HG03457 (cell line): Measurements from ENCODE around the gene CD48.
A peak's percentile ranks its signal among the peaks of the same experiment; 100 is the strongest.

ENCODE experiments used
- ATAC-seq: cut with Tn5 transposase; IDR thresholded peaks from one replicate; pipeline ENCODE4 v1.9.1; 2021; ENCODE audit warnings: moderate number of reproducible peaks; ENCODE audit not compliant: unreplicated experiment

CD48 gene

GRCh38 chr1:160680399-160680798 is 31.2 kb downstream of the CD48 start:
- no peak for ATAC-seq

GRCh38 chr1:160679893-160680292 is 31.7 kb downstream of the CD48 start:
- no peak for ATAC-seq

- ATAC-seq, result no peak
Measured at GRCh38 chr1:160676869-160677597, 34.6 kb downstream of the CD48 start.

- no peak for ATAC-seq
Measured at GRCh38 chr1:160675641-160676410, 35.8 kb downstream of the CD48 start.

GRCh38 chr1:160674415-160674814 is 37.2 kb downstream of the CD48 start:
- ATAC-seq, result no peak

- ATAC-seq, result no peak
Measured at GRCh38 chr1:160672789-160673695, 38.6 kb downstream of the CD48 start.

- no peak for ATAC-seq
Measured at GRCh38 chr1:160671603-160672517, 39.8 kb downstream of the CD48 start.

GRCh38 chr1:160670701-160671100 is 40.9 kb downstream of the CD48 start:
- ATAC-seq, result no peak

GRCh38 chr1:160669802-160670201 is 41.8 kb downstream of the CD48 start:
- ATAC-seq, result no peak

- no peak for ATAC-seq
Measured at GRCh38 chr1:160669276-160669675, 42.3 kb downstream of the CD48 start.

GRCh38 chr1:160667896-160668295 is 43.7 kb downstream of the CD48 start:
- no peak for ATAC-seq

- no peak for ATAC-seq
Measured at GRCh38 chr1:160666079-160666442, 45.6 kb downstream of the CD48 start.

GRCh38 chr1:160665330-160666078 is 46.1 kb downstream of the CD48 start:
- no peak for ATAC-seq

- peak; percentile 42 for ATAC-seq
Measured at GRCh38 chr1:160664573-160665051, 47.0 kb downstream of the CD48 start.

GRCh38 chr1:160662910-160663309 is 48.7 kb downstream of the CD48 start:
- no peak for ATAC-seq

- no peak for ATAC-seq
Measured at GRCh38 chr1:160659566-160659965, 52.1 kb downstream of the CD48 start.

GRCh38 chr1:160658814-160659193 is 52.8 kb downstream of the CD48 start:
- ATAC-seq, result no peak

GRCh38 chr1:160658162-160658813 is 53.3 kb downstream of the CD48 start:
- ATAC-seq, result no peak

- no peak for ATAC-seq
Measured at GRCh38 chr1:160657250-160657781, 54.3 kb downstream of the CD48 start.
